Embryonic facial prominence (tissue), 1 donor: ENCODE results near the gene SLC35C1.

Experiments used
- DNase-seq: peaks from one replicate; pipeline ENCODE4 v3.0.0-alpha.2; 2016; ENCODE audit errors: extremely low spot score

SLC35C1 gene

DNA sequence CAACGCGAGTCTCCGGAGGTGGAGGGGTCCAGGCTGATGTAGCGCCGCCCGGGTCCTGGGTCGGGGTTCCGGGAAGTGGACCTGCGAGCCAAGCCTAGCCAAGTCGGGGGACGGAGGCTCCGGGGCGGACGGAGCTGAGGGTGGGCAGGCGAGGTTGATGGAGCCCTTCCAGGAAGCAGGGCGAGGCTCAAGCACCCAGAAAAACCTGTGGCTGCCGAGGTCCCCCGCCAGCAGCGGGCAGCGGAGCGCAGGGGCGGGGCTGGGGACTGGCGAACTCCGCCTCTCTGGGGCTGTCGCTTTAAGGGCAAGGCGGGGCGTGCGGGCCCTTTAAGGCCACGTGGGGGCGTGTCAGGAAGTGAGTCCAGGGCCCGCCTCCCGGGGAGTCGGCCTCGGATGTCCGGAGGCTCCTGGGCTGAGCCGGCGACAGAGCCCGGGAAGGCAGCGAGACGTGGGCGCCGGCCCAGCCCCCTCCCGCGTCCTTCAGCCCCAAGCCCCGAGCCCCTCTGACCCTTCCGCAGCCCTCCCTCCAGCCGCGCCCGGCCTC lies at the start of gene SLC35C1:
Gene SLC35C1 (plus strand): TSS at position 389 of the 544 bp plus-strand sequence. CDS start 653 bp downstream, outside the sequence.
- DNase-seq: peak; percentile 79

- no peak for DNase-seq
Measured at GRCh38 chr11:45755281-45755859, 49.6 kb upstream of the SLC35C1 start.

GRCh38 chr11:45756384-45757010 lies 48.5 kb upstream of the SLC35C1 start:
- no peak for DNase-seq

GRCh38 chr11:45757672-45758071 lies 47.3 kb upstream of the SLC35C1 start:
- no peak for DNase-seq

- DNase-seq: no peak
Measured at GRCh38 chr11:45761659-45762058, 43.3 kb upstream of the SLC35C1 start.

DNA sequence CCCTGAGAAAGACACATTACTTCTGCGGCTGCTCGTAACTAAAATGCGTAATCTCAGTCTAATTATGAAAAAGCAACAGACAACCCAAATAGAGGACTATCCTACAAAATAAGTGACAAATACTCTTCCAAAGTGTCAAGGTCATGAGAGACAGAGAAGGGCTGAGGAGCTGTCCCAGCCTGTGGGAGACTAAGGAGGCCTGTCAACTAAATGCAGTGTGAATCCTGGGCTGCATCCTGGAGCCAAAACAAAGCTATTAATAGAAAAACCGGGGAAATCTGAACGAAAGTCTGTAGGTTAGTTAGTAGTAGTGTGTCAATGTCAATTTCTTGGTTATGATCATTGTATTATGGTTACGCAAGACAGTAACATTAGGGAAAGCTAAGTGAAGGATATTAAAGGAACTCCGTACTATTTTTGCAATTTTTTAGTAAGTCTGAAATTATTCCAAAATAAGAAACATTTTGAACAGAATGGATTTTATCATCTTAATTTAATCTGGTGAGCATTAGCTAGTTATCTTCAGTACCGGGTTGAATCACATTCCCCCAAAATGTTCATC lies 39.8 kb upstream of the SLC35C1 start:
- DNase-seq: no peak

GRCh38 chr11:45765836-45766235 lies 39.1 kb upstream of the SLC35C1 start:
- no peak for DNase-seq

GRCh38 chr11:45766469-45766868 lies 38.5 kb upstream of the SLC35C1 start:
- no peak for DNase-seq

DNA sequence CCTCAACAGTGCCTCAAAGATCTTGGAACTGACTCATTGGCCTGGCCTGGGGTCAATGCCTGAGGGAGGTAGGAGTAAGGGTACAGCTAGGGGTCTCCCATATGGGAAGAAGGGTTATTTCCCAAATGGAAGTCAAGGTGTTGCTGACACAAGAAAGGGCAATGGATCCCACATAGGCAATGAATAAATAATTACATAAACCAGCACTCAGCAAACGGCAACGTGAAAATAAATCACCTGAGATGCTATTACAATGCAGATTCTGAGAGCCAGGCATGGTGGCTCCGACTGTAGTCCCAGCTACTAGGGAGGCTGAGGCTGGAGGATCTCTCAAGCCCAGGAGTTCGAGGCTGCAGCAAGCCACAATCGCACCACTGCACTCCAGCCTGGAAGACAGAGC lies 36.5 kb upstream of the SLC35C1 start:
- DNase-seq: no peak

- no peak for DNase-seq
Measured at GRCh38 chr11:45769960-45770359, 35.0 kb upstream of the SLC35C1 start.

- DNase-seq: peak; percentile 47
Measured at GRCh38 chr11:45771193-45771565, 33.8 kb upstream of the SLC35C1 start.

- no peak for DNase-seq
Measured at GRCh38 chr11:45771566-45772448, 33.1 kb upstream of the SLC35C1 start.

DNA sequence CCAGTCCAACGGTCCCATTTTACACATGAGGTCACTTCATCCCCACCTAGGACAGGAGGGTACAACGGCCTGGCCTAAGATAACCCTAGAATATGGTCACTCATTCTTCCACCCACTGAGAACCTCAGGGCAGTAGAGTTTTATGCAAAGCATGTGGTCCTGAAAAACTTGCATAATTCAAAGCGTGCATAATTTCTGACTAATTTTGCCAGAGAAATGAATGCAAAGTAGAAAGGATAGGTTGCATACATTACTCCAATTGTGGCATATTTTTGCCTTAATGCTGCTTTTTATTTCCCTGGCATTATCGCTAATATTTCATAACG lies 32.5 kb upstream of the SLC35C1 start:
- no peak for DNase-seq

- DNase-seq: no peak
Measured at GRCh38 chr11:45772986-45773785, 31.8 kb upstream of the SLC35C1 start.

DNA sequence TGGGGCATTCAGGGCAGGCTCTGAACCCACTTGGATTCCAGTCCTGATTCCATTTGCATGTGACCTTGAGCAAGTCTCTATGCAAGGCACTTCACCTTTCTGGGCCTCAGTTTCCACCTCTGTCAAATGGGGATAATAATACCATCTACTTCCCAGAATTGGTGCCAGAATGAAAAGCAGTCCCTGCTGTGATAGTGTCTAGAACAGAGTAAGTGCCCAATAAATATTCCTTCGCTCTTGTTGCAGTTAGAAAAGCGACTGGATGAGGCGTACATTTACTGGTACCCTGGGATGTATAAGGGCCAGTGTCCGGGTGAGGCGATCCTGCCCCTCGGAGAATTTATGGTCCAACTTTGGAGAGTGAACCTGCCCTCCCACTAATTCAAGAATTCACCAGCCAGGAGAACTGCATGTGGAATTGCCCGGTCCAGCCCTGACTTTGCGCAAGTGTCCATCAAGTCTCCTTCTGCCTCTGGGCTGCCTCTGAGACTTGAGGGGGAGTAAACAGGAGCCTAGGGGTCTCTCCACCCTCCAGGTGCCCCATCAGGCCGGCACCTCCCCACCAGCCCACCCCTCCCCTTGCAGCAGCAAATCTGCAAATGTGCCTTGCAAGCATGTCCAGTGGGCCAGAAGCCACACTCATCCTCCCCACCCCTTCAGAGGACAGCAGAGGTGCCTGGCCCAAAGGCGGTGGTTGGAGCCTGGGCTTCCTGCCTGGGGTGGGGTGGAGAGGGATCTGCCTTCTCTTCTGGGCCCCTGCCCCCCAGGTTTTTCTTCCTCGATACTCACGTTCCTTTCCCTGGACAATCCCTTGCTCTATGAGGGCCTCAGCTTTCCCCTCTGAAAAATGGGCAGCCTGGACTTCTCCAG lies 30.9 kb upstream of the SLC35C1 start:
- no peak for DNase-seq

DNA sequence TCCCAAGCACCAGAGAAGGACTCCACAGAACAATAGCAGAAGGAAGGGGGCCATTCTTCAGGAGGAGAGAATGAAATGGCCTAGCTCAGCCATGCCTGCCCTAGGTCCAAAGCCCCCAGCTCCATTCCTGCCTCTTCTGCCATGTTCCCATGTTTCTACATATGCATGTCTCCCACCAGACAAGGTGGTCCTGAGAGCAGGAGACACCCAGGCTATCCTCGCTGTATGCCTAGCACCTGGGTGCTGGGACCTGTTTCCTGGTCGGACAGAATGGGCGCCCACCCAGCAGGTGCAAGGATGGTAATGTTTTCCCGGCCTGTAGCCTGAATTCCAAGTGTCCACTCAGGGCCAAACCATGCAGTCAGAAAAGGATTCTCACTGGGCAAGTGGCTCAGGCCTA lies 30.2 kb upstream of the SLC35C1 start:
- DNase-seq: no peak

- no peak for DNase-seq
Measured at GRCh38 chr11:45777127-45777969, 27.6 kb upstream of the SLC35C1 start.

DNA sequence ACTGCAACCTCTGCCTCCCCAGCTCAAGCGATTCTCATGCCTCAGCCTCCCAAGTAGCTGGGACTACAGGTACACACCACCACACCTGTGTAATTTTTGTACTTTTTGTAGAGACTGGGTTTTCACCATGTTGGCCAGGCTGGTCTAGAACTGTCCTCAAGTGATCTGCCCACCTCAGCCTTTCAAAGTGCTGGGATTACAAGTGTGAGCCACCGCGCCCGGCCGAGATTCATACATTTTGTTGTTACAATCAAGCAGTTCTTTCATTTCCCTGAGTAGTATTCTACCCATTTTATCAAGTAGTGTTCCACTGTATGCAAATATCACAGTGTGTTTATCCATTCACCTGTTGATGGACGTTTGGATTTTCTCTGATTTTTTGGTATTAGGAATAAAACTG lies 26.6 kb upstream of the SLC35C1 start:
- DNase-seq: no peak

- no peak for DNase-seq
Measured at GRCh38 chr11:45779602-45780001, 25.3 kb upstream of the SLC35C1 start.

DNA sequence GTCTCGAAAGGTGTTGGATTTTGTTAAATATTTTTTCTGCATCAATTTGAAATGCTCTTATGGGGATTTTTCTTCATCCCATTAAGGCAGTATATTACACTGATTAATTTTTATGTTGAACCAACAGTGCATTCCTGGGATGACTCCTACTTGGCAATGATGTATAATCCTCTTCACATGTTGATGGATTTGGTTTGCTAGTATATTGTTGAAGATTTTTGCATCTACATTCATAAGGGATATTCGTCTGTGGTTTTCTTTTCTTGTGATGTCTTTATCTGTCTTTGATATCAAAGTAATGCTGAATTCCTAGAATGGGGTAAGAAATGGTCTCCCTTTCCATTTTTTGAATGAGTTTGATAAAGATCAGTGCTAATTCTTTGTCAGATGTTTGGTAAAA lies 18.7 kb upstream of the SLC35C1 start:
- DNase-seq: no peak
